ENCODE measurements around the gene CEP350. TPM values are rescaled to one million over a fixed set of nuclear protein-coding genes. Genes with fewer than 3 reads are reported as not detected.

CEP350 gene
- total RNA-seq, 1 experiment from 2014 or later = 27.6 TPM

DNA sequence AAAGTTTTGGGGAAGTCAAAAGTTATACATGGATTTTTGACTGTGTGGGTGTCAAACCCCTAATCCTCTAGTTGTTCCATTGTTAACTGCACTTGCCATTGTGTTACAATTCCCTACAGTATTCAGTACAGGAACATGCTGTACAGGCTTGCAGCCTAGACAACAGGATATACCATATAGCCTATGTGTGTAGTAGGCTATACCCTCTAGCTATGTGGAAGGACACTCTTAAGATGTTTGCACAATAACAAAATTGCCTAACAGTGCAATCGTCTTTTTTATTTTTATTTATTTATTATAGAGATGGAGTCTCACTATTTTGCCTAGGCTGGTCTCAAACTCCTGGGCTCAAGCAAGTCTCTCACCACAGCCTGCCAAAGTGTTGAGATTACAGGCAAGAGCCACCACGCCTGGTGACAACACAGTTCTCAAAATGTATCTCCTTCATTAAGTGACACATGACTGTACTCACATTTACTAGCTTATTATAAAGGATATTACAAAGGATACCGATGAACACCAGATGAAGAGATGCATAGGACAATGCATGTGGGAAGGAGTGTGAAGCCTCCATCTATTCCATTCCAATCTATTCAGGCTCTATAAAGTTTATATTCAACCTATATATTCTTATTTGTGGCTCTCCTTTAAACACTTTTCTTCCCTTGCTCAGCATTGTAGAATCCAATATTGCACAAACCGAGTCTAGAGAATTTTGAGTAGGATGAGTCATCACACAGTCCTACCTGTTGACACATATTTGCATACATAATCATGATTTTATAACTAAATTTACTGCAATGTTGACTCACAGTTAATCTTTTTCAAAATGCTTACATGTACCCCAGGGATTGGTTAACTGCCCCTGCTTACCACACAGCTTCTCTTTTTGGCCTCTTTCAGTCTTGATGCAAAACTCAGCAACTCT lies 28.4 kb upstream of the CEP350 start:
- Histone ChIP-seq H3K27me3 (ENCODE audit: insufficient read depth, low read length) (no peaks in the 10 kb centered on the region), H3K4me1 (ENCODE audit: control insufficient read depth in 1 of 2, insufficient read depth in 2 of 2, low read length in 2 of 2) (no peaks in the 10 kb centered on the region), H3K4me3 (replicated peaks in 1 of 2; ENCODE audit: low read depth in 1 of 2, low read length in 2 of 2) (no peak overlapping the region), H3K9ac (ENCODE audit: low read length) (no peak overlapping the region), H2AFZ (ENCODE audit: low read depth, low read length, poor library complexity, severe bottlenecking) (no peak overlapping the region), H3K4me2 (ENCODE audit: low read length) (no peak overlapping the region), H4K20me1 (ENCODE audit: insufficient read depth) (no peaks in the 10 kb centered on the region), H3K79me2 (ENCODE audit: insufficient read depth, low read length) (no peaks in the 10 kb centered on the region), H3K9me3 (ENCODE audit: control insufficient read depth in 1 of 2, insufficient read depth in 1 of 2, low read depth in 1 of 2, low read length in 2 of 2) (no peaks in the 10 kb centered on the region), H3K27ac (ENCODE audit: low read depth, low read length) (no peak overlapping the region), H3K9me2 (ENCODE audit: insufficient read depth) (no peaks in the 10 kb centered on the region), H3K36me3 (ENCODE audit: control insufficient read depth in 1 of 2, insufficient read depth in 2 of 2, low read length in 2 of 2) (no peaks in the 10 kb centered on the region)
- TF ChIP-seq FOSL1 (IDR thresholded peaks at IDR 0.05; ENCODE audit: low read depth) (no peak; the same call in 1 of the 2 replicates), YY1 (IDR thresholded peaks at IDR 0.05; ENCODE audit: extremely low read depth, insufficient replicate concordance, low read depth, low read length) (no peak), CBX3 (IDR thresholded peaks at IDR 0.05; ENCODE audit: low read depth) (no peak), SP1 (IDR thresholded peaks at IDR 0.05; ENCODE audit: low read depth) (no peak), RAD21 (IDR thresholded peaks at IDR 0.05; ENCODE audit: low read depth) (no peak), EZH2phosphoT487 (IDR thresholded peaks at IDR 0.05; ENCODE audit: borderline replicate concordance) (no peak), ELF1 (IDR thresholded peaks at IDR 0.05; ENCODE audit: borderline replicate concordance, low read depth) (no peak), TCF7L2 (IDR thresholded peaks at IDR 0.05; ENCODE audit: borderline replicate concordance, extremely low read depth, insufficient read depth, insufficient read length) (no peak), SRF (IDR thresholded peaks at IDR 0.05; ENCODE audit: low read depth) (no peak)
- TF ChIP-seq, protein P1, sequence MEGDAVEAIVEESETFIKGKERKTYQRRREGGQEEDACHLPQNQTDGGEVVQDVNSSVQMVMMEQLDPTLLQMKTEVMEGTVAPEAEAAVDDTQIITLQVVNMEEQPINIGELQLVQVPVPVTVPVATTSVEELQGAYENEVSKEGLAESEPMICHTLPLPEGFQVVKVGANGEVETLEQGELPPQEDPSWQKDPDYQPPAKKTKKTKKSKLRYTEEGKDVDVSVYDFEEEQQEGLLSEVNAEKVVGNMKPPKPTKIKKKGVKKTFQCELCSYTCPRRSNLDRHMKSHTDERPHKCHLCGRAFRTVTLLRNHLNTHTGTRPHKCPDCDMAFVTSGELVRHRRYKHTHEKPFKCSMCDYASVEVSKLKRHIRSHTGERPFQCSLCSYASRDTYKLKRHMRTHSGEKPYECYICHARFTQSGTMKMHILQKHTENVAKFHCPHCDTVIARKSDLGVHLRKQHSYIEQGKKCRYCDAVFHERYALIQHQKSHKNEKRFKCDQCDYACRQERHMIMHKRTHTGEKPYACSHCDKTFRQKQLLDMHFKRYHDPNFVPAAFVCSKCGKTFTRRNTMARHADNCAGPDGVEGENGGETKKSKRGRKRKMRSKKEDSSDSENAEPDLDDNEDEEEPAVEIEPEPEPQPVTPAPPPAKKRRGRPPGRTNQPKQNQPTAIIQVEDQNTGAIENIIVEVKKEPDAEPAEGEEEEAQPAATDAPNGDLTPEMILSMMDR (IDR thresholded peaks at IDR 0.05 in 2 of 3, conservative IDR thresholded peaks at IDR 0.05 in 1 of 3; ENCODE audit: borderline replicate concordance in 1 of 3, insufficient read depth in 1 of 3, low read depth in 2 of 3, low read length in 2 of 3) = no peak
- ChIA-PET RAD21 (ENCODE audit: low non-redundant PET in 1 of 2, low total read pairs in 2 of 2, uncharacterized antibody in 2 of 2, unreplicated experiment in 2 of 2) (no interaction called here), POLR2A (no interaction called here), CTCF (no interaction called here)
- no peak for ATAC-seq
- no TSS peak for BruUV-seq (replicated peaks)
- intact Hi-C loops (cut with micrococcal nuclease) = no loop called here
- no peak for DNase-seq (ENCODE audit: low read depth, low spot score)

Measured in HCT116 (cell line).